PC-3 (cell line): ENCODE results near the gene RFC2.

Experiments
- EZH2 ChIP-seq: fragments of 300-600 bp; sonication (generic); IDR thresholded peaks from one replicate; pipeline ENCODE4 v1.6.1; 2017; ENCODE audit warnings: antibody characterized with exemption, mild to moderate bottlenecking, low read length; ENCODE audit not compliant: unreplicated experiment
- EZH2phosphoT487 ChIP-seq: fragments of 300-600 bp; sonication (generic); IDR thresholded peaks from 2 replicates; pipeline ENCODE4 v1.6.1; 2018; ENCODE audit warnings: mild to moderate bottlenecking, antibody characterized with exemption, low read length, borderline replicate concordance
- TF ChIP-seq, protein P1 (sequence below): fragments of 300-600 bp; sonication (generic); conservative IDR thresholded peaks from 2 replicates; pipeline ENCODE4 v1.5.1; 2017; ENCODE audit warnings: antibody characterized with exemption, low read depth, mild to moderate bottlenecking, low read length

DNA sequence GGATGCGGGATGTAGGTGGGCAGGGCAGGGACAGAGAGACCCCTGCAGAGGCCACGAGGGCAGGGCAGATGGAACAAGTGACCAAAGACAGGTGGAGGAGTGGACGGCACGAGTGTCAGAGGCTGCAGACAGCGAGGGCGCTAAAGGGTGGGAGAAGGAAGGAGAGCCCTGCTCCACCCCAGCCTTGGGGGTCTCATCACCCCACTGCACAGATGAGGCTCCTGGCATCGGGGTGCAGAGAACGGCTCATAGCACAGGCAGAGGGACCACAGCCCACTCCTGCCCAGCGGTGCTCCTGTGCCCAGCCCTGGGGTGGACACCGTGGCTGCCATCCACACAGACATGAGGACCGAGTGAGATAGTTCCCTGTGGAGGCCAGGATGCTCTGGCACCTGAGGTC is 46.6 kb downstream of the RFC2 start:
- TF ChIP-seq EZH2phosphoT487 (no peak), EZH2 (no peak)
- TF ChIP-seq, protein P1, sequence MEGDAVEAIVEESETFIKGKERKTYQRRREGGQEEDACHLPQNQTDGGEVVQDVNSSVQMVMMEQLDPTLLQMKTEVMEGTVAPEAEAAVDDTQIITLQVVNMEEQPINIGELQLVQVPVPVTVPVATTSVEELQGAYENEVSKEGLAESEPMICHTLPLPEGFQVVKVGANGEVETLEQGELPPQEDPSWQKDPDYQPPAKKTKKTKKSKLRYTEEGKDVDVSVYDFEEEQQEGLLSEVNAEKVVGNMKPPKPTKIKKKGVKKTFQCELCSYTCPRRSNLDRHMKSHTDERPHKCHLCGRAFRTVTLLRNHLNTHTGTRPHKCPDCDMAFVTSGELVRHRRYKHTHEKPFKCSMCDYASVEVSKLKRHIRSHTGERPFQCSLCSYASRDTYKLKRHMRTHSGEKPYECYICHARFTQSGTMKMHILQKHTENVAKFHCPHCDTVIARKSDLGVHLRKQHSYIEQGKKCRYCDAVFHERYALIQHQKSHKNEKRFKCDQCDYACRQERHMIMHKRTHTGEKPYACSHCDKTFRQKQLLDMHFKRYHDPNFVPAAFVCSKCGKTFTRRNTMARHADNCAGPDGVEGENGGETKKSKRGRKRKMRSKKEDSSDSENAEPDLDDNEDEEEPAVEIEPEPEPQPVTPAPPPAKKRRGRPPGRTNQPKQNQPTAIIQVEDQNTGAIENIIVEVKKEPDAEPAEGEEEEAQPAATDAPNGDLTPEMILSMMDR = no peak
